SK-N-SH treated with all-trans-retinoic acid at 6 μM for 48 hours (cell line): ENCODE data around the gene GLB1L3.

ENCODE experiments used
- GLIS3 ChIP-seq: fragments of 250-450 bp; sonication (Bioruptor Pico); IDR thresholded peaks from 2 replicates; pipeline ENCODE4 v1.5.0; 2020; ENCODE audit warnings: mild to moderate bottlenecking, moderate library complexity
- OSR1 ChIP-seq: fragments of 250-450 bp; sonication (Bioruptor Pico); IDR thresholded peaks from 2 replicates; pipeline ENCODE4 v1.8.0; 2022; ENCODE audit warnings: moderate library complexity, mild to moderate bottlenecking, inconsistent platforms
- RARB ChIP-seq: fragments of 250-450 bp; sonication (Bioruptor Pico); IDR thresholded peaks from 2 replicates; pipeline ENCODE4 v1.8.0; 2021; ENCODE audit warnings: mild to moderate bottlenecking, moderate library complexity
- ZFP30 ChIP-seq: fragments of 450-650 bp; formaldehyde crosslinking; IDR thresholded peaks from 2 replicates; pipeline ENCODE4 v1.5.0; 2022; ENCODE audit warnings: mild to moderate bottlenecking, moderate library complexity
- ZNF70 ChIP-seq: fragments of 450-650 bp; formaldehyde crosslinking; IDR thresholded peaks from 2 replicates; pipeline ENCODE4 v1.5.0; 2020; ENCODE audit warnings: mild to moderate bottlenecking, moderate library complexity

DNA sequence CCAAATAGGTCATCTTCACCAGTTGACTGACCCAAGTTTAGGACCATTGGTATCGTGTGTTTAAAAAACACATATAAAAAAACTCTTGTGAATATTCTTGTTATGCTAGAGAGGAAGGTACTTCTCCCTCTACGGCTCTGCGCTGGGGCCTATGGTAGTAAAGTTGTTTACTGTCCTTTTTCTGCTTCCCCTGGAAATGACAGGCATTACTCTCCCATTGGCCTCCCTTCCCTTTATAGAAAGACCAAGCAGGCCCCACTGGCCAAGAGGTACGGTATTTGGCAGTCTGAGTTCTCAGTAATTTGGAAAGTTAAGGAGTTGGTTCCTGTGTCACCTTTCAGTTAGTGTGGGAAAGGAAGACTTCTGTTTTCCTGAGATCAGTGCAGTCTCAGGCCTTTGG is 29.5 kb upstream of the GLB1L3 start:
- no peak for TF ChIP-seq RARB (CRISPR knock-in tag)
- no peak for TF ChIP-seq ZFP30 (CRISPR knock-in tag)
- no peak for TF ChIP-seq GLIS3
- no peak for TF ChIP-seq ZNF70 (CRISPR knock-in tag)
- TF ChIP-seq OSR1 (CRISPR knock-in tag) = no peak
